ENCODE data around the gene BTBD17. TPM values are rescaled to one million over a fixed set of nuclear protein-coding genes. Genes with fewer than 3 reads are reported as not detected.

The BTBD17 gene
- total RNA-seq, result not detected in 2 replicates

GRCh38 chr17:74361230-74362068, at the start of gene BTBD17:
BTBD17 (minus strand) TSS chr17:74361868; CDS start chr17:74361819, 49 bp downstream.

GRCh38 chr17:74367206-74367605, 5.5 kb upstream of the BTBD17 start, which contains the start of gene GPR142:
GPR142 (plus strand) TSS chr17:74367506; CDS start chr17:74369541, 2,035 bp downstream.

GRCh38 chr17:74325743-74326379, 35.8 kb downstream of the BTBD17 start, which contains the start of gene KIF19:
KIF19 (plus strand) TSS chr17:74326226; CDS start chr17:74326350, 124 bp downstream.

Other genes with a start within 250 kb of the BTBD17 start
- gene RPL38, start 158.2 kb downstream of the BTBD17 start, total RNA-seq, result 3,320 and 3,386 TPM in 2 replicates
- gene TTYH2, start 148.3 kb downstream of the BTBD17 start, total RNA-seq, result 0.60 and 0.65 TPM in 2 replicates
- gene DNAI2, start 87.6 kb downstream of the BTBD17 start, total RNA-seq, result not detected in 2 replicates
- 0.09 and 0.11 TPM in 2 replicates for gene KIF19, start 35.6 kb downstream of the BTBD17 start, total RNA-seq
- gene GPR142, start 5.6 kb upstream of the BTBD17 start, total RNA-seq, result not detected in 2 replicates
- 3.9 and 14.3 TPM in 2 replicates for gene GPRC5C, start 70.2 kb upstream of the BTBD17 start, total RNA-seq
- not detected in 2 replicates for gene CD300A, start 104.8 kb upstream of the BTBD17 start, total RNA-seq
- gene CD300LB, start 169.6 kb upstream of the BTBD17 start, total RNA-seq, result not detected in 2 replicates
- gene CD300C, start 184.2 kb upstream of the BTBD17 start, total RNA-seq, result not detected in 2 replicates
- not detected in 2 replicates for gene CD300H, start 205.6 kb upstream of the BTBD17 start, total RNA-seq
- gene CD300LD, start 230.4 kb upstream of the BTBD17 start, total RNA-seq, result not detected in 2 replicates

All from dermis lymphatic vessel endothelial cell (primary cell).